IPS-NIHi7 (cell line): Measurements from ENCODE around the gene NBPF11.
A peak's percentile ranks its signal among the peaks of the same experiment; 100 is the strongest.
"Not testable (repeated sequence)": the region's sequence is repeated elsewhere in the genome, so short reads cannot be mapped to it uniquely, and the experiment has no call there.

Experiments used
- DNase-seq: peaks from one replicate; pipeline ENCODE4 v3.0.0; 2012; ENCODE audit warnings: mixed read lengths; ENCODE audit errors: extremely low spot score

The NBPF11 gene

DNA sequence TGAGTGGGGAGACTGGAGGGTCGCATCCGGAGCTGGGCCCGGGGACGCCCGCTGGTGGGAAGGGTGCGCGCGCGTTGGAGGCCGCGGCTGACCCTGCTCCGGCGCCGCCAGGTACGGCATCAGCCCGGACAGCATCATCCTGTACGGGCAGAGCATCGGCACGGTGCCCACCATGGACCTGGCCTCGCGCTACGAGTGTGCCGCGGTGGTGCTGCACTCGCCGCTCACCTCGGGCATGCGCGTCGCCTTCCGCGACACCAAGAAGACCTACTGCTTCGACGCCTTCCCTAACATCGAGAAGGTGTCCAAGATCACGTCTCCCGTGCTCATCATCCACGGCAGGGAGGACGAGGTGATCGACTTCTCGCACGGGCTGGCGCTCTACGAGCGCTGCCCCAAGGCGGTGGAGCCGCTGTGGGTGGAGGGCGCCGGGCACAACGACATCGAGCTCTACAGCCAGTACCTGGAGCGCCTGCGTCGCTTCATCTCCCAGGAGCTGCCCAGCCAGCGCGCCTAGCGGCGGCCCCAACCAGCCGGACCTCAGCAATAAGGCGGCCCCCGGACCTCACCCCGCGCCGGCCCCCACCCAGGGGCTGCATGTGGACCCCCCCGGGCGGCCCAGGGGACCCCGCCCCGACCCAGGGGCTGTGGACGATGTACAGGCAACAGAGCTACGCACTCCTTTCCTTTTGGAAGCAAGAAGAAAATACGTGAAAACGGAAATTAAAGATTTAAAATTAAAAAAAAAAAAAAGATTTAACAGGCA is 2.8 kb downstream of the NBPF11 start:
- not testable (repeated sequence) for DNase-seq

DNA sequence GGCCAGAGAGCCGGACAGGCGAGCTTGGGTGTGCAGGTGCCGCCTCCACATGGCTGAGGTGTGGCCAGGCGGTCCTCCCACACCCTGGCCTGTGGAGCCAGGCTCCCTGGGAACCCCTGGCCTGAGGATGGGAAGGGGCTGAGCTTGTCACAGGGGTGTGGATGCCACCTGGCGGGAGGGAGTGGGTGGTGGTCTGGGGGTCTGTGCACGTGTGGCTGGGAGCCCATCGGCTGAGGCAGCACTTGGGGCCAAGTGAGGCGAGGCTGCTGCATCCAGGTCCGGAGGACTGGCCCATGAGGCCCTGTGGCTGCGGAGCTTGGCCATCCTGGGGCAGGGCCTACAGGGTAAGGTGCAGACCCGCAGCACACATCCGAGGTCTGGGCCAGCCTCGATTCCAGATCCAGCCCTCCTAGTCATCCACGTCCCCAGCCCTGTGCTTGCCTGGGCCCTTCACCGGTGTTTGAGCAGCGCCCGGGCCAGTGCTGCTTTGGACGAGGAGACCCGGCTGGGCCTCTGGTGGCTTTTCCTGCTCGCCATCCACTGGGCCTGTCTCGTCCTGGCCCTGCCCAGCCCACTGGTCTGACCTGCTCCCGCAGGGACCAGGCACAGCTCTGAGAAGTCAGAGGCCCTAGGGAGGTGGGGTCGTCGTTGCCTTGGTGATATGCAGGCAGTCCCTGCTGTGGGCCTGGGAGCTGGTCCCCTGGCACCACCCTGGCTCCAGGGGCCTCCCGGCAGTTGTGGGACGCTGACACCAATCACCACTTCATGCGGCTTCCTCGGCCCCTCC is 4.8 kb downstream of the NBPF11 start:
- DNase-seq, result not testable (repeated sequence)

DNA sequence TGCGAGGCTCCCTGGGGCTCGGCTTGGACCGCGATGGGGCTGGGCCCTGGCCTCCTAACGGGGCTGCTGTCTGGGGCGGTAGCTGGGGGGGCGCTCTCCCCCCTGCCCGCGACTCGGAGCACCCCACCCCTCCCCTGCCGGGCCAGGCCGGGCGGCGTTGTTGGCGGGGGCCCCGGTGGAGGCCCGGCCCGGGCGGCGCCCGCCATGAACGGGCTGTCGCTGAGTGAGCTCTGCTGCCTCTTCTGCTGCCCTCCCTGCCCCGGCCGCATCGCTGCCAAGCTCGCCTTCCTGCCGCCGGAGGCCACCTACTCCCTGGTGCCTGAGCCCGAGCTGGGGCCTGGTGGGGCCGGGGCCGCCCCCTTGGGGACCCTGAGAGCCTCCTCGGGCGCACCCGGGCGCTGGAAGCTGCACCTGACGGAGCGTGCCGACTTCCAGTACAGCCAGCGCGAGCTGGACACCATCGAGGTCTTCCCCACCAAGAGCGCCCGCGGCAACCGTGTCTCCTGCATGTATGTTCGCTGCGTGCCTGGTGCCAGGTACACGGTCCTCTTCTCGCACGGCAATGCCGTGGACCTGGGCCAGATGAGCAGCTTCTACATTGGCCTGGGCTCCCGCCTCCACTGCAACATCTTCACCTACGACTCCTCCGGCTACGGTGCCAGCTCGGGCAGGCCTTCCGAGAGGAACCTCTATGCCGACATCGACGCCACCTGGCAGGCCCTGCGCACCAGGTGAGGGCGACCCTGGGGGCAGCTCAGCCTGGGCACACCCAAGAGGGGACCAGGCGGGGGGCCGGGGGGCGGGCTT is 5.7 kb downstream of the NBPF11 start:
- DNase-seq, result not testable (repeated sequence)

DNA sequence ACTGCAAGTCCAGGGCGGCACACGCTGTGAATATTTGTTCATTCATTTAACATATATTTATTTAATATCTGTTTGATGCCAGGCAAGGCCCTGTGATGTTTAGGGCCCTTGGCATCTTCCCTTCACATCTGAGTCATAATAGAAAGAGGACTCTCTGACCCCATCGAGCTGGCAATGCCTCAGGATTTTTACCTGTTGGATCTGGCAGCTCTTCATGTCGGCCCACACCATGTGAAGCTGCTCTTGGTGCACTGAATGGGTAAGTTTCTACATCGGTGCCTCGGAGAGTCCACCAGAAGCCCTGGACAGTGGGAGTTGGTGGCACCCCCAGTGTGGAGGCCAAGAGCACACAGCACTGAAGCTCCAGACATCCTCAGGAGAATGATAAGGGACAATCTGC is 8.9 kb downstream of the NBPF11 start:
- DNase-seq, result not testable (repeated sequence)

DNA sequence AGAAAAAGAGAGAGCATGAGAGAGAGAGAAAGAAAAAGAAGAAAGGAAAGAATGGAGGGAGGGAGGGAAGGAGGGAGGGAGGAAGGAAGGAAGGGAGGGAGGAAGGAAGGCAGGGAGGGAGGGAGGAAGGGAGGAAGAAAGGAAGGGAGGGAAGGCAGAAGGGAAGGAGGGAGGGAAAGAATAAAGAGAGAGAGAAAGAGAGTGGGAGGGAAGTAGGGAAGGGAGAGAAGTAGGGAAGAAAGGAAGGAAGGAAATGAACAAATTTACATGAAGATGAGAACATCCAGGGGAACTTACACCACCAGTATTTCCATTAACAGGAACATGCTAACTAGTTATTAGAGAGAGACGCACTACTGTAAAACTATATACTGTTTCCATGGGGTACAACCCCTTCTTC is 10.1 kb downstream of the NBPF11 start:
- not testable (repeated sequence) for DNase-seq

DNA sequence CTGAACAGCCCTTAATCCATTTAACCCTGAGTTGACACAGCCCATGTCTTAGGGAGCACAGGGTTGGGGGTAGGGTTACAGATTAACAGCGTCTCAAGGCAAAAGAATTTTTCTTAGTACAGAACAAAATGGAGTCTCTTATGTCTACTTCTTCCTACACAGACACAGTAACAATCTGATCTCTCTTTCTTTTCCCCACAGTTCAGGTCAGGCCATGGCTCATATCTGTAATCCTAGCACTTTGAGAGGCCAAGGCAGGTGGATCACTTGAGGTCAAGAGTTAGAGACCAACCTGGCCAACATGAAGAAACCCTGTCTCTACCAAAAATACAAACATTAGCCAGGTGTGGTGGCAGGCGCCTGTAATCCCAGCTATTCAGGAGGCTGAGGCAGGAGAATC is 13.5 kb downstream of the NBPF11 start:
- DNase-seq, result not testable (repeated sequence)

DNA sequence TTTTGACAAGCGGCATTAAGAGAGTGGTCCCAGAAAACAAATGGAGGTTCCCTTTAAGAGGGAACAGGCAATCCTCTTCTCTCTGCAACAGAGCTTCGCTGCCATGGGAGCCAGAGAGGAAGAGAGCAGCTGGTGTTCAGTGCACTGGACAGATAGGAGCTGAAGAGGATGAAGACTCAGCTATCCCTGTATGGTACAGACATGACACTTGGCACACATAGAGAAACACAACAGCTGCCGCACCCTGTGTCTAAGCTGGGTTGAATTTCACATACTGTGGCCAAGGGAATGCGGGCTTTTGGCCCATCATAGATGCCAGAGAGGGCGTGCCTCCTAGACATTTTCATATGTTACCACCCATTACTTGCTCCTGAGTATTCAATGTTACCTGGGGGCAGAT is 29.7 kb downstream of the NBPF11 start:
- DNase-seq, result peak; percentile 0

DNA sequence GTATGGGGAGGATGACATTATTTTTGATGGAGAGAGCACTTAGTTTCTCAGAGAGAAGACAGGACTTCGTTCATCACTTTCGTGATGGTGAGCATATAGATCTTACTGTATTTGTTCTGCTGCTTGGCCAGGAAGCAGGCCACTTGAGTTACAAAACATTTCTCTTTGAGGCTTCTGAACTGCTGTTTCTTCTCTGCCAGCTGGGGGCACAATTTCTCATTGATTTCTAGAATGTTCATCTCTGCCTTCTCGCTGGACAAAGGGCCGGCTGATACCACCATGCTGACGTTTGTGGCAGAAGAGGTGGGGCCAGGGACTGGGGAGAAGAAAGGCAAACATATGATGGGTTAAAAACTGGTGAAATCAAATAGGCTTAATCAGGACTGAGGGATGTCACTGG is 31.7 kb downstream of the NBPF11 start:
- DNase-seq, result not testable (repeated sequence)

DNA sequence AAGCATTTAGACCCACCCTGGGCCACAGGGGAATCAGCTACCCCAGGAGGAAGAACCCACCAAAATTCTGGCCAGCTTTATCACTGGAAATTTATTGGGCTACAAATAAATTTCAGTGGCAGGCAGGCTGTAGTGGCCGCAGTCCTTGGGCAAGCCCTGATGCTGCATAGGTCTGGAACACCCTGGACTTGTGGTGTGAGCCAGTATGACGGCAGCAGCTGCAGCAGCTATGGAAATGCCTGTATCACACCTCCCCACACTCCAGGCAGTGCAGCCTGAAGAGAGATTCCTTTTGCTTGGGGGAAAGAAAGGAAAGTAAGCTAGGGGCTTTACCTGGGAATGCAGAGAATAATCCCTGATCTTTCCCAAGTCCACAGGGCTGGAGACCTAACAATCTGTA is 56.3 kb downstream of the NBPF11 start:
- DNase-seq, result not testable (repeated sequence)

DNA sequence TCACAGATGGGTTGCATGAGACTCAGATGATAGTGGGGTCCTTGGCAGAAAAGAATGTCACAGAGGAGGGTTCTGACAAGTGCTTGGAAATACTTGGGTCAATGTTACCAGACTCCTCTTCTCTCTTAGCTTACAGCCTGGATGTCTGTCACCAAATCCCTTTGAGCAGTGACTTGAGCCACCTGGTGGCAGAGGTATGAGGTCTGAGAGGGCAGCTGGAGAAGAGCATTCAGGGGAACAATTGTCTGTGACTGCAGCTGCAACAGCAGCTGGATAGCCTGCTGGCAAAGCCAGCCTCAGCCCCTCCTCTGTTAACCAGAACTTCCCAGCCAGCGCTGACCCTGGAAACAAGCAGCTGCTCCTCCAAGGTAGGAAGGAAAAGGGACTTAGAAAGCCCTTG is 65.9 kb downstream of the NBPF11 start:
- not testable (repeated sequence) for DNase-seq

DNA sequence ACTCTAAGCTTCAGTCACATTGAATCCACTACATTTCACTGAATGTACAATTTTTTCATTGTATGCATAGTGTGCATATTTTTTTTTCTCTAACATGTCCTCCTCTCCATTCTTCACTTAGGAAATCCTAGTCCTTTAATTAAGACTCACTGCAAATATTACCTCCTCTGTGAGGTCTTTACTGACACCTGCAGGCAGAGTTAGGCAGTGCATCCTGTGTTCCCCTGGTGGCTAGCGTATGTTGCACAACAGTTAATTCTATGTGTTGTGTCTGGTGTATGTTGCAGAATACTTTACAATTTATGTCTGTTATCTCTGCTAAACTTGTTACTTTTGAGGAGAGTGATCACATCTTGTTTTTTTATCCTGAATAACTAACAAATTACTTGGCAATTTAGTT is 70.9 kb downstream of the NBPF11 start:
- DNase-seq, result not testable (repeated sequence)

DNA sequence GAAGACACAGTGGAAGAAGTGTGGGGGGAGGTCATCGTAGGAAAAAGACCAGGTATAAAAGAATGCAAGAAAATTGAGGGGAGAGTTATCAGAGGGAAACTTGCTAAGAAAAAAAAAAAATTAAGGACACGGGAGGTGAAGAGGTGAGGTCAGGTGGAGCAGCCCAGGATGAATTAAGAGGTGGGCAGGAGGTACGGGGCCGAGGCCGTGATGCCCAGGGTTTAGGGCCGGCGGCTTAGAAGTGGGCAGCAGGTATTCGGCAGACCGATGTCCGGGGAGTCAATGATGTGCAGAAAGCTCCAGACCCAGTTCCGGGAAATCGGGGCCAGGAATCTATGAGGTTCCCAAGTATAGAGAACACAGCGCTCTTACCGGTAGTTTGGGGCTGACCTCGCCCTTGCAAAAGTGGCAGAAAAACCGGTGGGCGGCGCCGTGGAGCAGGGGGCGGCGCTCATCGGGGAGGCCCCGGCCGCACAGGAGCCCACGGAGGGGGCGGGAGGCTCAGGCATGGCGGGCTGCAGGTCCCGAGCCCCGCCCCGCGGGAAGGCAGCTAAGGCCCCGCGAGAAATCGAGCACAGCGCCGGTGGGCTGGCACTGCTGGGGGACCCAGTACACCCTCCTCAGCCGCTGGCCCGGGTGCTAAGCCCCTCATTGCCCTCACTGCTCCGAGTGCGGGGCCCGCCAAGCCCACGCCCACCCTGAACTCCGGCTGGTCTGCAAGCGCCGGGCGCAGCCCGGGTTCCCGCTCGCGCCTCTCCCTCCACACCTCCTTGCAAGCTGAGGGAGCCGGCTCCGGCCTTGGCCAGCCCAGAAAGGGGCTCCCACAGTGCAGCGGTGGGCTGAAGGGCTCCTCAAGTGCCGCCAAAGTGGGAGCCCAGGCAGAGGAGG is 73.2 kb downstream of the NBPF11 start:
- not testable (repeated sequence) for DNase-seq

DNA sequence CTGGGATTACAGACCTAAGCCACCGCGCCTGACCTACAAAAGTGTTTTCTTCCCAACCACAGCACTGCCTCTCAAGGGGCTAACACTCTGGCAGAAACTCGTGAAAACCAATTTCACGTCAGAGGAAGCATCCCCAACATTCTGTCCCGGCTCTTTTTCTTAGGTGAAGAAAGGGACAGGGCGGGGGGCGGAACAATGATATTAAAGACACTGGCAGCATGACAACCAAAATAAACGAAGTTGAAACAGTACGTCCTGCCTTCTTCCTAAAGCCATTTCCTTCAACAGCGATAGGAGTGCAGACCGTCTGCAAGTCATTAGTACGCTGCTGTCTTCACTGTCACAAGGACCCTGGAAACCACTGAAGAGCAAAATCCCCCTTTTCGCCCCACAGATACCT is 74.0 kb downstream of the NBPF11 start:
- DNase-seq, result not testable (repeated sequence)

DNA sequence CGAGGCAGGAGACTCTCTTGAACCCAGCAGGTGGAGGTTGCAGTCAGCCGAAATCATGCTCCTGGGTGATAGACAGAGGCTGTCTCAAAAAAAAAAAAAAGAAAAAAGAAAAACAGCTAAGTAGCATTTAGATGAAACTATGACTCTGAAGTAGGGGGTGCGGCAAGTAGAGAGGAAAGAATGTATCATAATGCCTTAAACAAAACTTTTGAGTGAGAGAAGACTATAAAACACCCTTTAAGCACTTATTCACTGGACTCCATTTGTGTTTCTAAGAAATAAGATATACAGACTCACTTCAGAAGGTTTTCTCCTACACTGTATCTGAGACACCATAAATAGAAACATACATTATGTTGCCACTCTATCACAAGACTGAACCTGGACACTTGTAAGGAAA is 74.6 kb downstream of the NBPF11 start:
- not testable (repeated sequence) for DNase-seq

DNA sequence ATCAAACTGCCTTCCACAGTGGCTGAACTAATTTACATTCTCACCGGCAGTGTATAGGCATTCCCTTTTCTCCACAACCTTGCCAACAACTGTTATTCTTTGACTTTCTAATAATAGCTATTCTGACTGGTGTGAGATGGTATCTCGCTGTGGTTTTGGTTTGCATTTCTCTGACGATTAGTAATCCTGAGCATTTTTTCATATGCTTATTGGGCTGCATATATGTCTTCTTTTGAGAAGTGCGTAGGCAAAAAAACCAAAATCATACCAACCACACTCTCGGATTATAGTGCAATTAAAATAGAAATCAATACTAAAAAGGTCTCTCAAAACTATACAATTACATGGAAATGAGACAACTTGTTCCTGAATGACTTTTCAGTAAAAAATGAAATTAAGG is 78.7 kb downstream of the NBPF11 start:
- DNase-seq, result not testable (repeated sequence)

DNA sequence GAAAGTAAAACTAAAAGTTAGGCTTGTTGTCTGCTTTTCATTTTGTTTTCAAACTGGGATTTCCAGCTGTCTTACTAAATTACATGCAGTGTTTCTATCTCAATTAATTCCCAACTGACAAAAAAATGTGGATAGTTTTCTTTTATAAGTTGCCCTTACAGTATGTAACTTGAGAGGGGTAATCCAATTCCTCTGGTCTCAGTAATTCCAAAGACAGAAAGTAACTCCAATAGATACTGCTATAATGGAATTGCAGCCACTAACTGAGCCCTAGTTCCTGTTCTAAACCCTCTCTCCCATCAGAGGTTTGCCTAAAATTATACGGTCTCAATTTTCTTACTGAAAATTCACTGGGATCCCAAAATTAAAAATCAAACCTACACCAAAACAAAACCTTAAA is 83.5 kb downstream of the NBPF11 start:
- DNase-seq, result not testable (repeated sequence)

DNA sequence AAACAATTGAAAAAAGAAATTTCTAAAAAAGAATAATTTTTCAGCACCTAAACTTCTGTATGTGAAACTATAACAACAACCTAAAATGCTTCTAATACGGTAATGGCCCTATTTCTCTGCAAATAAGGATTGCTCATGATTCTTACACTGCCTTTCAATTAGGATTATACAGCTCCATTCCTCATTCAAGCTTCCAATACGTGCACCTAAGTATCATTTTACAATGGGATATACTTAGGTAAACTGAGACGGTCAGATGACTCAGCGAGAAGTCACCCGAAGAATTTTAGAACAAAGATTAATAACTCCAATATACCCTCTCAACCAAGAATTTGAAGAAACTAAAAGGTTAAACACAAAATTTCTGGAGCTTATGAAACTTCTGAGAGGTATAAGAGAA is 83.9 kb downstream of the NBPF11 start:
- DNase-seq, result not testable (repeated sequence)

DNA sequence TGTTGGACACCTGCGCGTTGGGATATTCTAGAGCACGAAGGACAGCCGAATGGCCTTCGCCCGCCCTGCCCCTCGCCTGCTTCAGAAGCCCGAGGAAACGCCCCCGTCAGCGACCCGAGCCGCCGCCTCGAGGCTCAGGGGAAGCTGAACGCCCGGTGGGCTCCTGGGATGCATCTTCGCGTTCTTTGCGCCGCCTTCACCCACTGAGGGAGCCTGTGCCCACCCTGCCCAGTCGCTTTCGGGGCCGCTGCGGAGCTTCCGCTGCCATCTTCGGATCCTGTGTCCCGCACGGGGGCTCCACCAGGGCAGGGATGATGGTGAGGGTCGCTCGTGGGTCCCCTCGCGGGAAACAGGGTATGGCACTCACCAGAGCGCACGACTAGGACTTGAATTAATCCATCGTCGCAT is 91.8 kb downstream of the NBPF11 start:
- not testable (repeated sequence) for DNase-seq

DNA sequence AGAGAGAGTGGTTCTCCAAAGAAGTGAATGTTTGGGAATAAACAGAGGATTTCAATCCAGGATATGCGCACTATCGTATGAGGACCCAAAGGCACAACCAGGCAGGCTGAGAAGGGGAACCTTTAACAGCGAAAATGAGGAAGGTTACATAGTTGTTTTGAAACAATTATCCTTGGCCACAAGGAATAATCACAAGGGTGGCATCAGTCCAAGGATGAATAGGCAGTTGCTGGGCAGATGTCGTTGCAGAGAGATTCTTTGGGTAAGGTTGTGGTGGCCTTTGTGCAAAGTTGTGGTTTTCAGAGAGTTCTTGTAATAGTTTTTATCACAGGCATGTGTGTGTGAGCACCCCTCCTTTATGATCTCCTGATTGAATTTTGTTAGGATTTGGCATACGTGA is 94.7 kb downstream of the NBPF11 start:
- not testable (repeated sequence) for DNase-seq
